ENCODE measurements around the gene SLC25A19.
"Not testable (repeated sequence)": the region's sequence is repeated elsewhere in the genome, so short reads cannot be mapped to it uniquely, and the experiment has no call there.

The SLC25A19 gene

DNA sequence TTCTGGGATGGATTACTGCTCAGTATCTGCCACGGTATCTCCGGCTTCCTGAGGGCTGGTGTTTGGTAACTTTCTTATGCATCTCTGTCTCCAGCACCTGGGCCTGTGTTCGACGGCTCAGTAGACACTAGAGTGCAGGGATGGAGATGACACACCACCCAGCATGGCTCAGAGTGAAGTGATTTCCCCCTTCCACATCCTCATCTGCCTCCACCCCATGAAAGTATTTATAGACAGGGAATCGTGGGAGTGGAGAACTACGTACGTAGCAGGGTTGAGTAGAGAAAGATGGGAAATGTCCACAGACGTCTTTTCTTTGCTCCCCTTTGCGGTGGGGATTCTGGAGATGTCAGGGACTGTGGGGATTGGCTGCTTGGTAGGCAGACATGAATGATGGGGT, 11.8 kb upstream of the SLC25A19 start:
- no peak for DNase-seq

- DNase-seq = no peak
These were observed 11.0 kb upstream of the SLC25A19 start for GRCh38 chr17:75300280-75300679.

DNA sequence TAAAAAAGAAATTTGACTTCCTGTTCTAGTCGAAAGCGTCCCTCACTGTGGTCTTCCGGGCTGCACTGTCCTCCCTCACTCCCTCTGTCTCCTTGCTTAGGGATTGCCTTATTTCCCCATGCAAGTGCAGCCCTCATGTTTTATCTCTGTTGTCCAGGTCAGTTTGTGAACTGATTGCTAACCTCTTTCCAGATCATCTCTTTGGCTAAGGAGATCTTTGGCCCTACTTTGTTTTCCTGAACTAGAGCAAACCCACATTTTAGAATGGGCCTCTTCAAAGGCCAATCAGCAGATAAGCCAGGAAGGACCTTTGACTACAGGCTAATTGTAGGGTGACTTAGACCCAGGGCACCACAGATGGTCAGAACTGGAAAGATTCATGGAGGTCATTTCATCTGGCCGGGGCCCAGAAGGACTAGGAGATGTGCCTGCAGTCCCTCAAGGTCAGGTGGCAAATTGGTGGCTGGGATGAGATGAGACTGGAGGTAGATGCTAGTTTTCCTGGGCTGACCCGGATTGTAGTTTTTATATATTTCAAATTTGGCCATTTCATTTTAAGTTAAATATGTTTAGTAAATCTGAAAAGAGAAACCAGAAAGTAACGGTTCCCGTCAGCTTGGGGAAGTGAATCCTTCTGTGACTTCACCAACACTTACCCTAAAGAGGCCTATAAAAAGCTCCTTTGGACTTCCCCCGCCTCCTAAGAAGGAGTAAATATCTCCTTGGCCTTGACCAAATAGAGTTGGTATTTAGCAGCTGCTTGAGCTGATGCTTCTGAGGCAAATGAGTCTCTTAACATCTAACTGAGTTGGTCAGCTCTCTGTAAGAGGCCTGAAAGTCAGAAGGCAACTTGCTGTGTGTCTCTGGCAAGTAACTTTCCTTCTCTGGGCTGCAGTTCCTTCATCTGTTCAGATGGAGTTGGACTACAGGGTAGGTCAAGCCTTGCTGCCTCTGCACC, 6.2 kb upstream of the SLC25A19 start:
- no peak for DNase-seq

DNA sequence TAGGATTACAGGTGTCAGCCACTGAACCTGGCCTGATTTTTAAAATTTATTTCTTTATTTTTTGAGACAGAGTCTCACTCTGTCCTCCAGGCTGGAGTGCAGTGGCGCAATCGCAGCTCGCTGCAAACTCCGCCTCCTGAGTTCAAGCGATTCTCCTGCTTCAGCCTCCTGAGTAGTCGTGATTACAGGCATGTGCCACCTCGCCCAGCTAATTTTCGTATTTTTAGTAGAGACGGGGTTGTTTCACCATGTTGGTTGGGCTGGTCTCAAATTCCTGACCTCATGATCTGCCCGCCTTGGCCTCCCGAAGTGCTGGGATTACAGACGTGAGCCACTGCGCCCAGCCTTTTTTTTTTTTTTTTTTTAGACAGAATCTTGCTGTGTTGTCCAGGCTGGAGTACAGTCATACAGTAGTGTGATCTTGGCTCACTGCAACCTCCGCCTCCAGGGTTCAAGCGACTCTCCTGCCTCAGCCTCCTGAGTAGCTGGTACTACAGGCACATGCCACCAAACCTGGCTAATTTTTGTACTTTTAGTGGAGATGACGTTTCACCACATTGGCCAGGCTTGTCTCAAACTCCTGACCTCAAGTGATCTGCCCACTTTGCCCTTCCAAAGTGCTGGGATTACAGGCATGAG, 3.7 kb upstream of the SLC25A19 start:
- not testable (repeated sequence) for DNase-seq

GRCh38 chr17:75289832-75290337, 652 bp upstream of the SLC25A19 start:
- DNase-seq = peak; percentile 48

GRCh38 chr17:75288770-75289114, 491 bp downstream of the SLC25A19 start:
- DNase-seq = no peak

DNA sequence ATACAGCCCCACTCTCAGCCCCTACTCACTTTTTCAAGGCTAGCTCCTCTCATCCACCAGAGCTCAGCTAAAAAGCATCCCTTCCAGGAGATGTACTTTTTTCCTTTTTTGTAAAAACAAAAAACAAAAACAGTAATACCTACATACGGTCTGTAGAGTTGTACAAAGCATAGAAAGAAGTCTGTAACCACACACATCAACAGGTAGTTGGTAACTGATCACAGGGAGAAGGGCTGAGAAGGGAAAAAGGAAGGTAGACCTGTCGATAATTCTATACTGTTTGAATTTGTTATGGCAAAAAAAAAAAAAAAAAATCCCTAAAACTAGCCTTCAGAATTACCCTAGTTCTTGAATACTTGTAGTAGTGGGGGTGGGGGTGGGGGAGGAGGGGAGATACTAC, 874 bp downstream of the SLC25A19 start:
- DNase-seq = no peak

GRCh38 chr17:75287221-75287620, 2.0 kb downstream of the SLC25A19 start:
- no peak for DNase-seq

DNA sequence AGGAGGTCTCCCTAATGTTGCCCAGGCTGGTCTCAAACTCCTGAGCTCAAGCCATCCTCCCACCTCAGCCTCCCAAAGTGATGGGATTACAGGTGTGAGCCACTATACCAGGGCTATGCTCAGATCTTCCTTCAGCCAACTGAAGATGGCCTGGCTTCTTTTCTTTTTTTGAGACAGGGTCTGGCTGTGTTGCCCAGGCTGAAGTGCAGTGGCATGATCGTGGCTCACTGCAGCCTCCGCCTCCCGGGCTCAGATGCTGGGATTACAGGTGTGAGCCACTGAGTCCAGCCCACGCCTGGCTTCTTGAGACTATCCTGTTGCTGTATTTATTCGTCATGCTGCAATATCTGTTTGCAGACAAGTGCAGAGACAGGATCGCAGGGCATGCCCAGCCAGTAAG, 4.1 kb downstream of the SLC25A19 start:
- DNase-seq = no peak

DNA sequence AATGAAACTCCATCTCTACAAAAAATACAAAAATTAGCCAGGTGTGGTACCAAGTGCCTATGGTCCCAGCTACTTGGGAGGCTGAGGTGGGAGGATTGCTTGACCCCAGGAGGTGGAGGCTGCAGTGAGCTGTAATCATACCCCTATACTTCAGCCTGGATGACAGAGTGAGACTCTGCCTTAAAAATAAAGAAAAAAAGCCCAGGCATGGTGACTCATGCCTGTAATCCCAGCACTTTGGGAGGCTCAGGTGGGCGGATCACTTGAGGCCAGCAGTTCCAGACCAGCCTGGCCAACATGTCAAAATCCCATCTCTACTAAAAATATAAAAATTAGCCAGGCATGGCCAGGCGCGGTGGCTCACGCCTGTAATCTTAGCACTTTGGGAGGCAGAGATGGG, 9.0 kb downstream of the SLC25A19 start:
- DNase-seq = not testable (repeated sequence)

GRCh38 chr17:75277664-75278071, 11.6 kb downstream of the SLC25A19 start:
- DNase-seq = no peak

DNA sequence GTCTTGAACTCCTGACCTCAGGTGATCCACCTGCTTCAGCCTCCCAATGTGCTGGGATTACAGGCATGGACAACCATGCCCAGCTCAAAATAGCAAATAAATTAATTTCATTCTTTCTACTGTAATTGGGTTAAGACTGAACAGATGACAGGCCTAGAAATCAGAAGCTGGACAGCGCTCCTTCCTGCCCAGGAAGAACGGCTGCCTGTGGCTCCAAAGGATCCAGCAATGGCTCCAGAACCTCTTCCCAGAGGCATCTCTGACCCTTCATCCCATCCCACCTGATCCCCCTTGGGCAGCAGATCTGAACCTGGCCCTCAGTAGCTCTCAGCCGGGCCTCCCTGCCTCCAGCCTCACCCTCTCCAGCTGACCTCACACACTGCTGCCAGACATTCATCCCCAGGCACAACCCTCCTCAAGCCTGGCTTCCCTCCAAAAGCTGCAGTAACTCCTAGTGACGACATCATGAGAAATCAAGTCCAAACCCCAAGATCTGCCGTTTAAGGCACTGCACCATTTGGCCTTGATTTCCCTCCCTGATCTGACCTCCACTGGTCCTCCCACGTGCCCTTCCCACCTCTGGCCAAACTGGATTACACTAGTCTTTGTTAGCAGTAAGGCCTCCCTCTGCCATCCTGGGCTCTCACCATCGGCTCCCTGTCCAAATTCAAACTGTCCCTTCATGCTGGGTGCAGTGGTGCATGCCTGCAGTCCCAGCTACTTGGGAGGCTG, 15.1 kb downstream of the SLC25A19 start:
- no peak for DNase-seq

GRCh38 chr17:75272848-75273184, 16.4 kb downstream of the SLC25A19 start:
- DNase-seq = no peak

- DNase-seq = no peak
These were observed 17.0 kb downstream of the SLC25A19 start for GRCh38 chr17:75271955-75272847.

DNA sequence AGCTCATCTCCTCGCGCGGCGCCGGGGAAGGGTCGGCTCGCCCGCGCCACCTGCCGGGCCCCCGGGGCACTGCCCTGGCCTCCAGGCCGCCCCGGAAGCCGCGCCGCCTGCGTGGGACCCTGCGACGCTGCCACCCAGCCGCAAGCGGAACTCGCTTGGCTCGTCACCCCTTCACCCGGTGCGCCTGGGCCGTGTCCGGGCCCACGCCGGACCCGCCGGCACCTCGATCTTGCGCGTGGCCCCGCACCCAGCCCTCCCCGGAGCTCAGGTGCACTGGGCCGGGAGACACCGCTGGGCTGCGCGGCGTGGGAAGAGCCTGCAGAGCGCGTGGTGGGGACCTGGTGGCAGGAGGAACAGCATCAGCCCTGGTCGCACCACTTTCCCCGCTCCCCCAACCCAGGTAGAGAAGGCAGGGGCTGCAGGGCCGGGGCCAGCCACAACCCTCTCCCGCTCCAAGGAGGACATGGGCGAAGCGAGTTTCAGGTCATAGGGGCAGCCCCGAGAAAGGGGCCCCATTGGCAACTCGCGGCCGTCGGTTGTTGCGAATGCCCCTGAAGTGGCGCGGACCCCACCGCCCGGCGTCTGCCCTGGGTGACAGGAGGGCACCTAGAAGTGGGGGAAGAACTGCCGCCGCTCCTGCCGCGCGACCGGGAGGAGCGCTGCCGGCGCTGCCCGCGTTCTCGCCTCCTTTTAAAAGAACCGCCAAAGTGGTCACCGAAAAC, 17.8 kb downstream of the SLC25A19 start:
- peak; percentile 83 for DNase-seq

DNA sequence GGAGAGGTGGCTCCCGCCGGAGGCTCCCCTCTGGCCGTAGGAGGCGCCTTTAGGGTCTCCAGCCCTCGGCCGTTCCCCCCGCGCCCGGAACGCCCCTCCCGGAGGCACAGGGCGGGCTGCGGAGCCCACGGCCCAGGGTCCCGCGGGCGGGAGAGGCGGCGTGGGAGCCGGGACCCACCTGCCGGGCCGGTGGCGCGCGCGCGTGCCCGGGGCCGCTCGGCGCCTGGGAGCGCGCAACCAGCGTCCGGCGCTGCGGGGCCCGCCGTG, 18.3 kb downstream of the SLC25A19 start, which contains the start of gene MIF4GD:
Gene MIF4GD (minus strand): TSS at position 266 of the 267 bp plus-strand sequence. CDS start 1,036 bp downstream, outside the sequence.
- no peak for DNase-seq

DNA sequence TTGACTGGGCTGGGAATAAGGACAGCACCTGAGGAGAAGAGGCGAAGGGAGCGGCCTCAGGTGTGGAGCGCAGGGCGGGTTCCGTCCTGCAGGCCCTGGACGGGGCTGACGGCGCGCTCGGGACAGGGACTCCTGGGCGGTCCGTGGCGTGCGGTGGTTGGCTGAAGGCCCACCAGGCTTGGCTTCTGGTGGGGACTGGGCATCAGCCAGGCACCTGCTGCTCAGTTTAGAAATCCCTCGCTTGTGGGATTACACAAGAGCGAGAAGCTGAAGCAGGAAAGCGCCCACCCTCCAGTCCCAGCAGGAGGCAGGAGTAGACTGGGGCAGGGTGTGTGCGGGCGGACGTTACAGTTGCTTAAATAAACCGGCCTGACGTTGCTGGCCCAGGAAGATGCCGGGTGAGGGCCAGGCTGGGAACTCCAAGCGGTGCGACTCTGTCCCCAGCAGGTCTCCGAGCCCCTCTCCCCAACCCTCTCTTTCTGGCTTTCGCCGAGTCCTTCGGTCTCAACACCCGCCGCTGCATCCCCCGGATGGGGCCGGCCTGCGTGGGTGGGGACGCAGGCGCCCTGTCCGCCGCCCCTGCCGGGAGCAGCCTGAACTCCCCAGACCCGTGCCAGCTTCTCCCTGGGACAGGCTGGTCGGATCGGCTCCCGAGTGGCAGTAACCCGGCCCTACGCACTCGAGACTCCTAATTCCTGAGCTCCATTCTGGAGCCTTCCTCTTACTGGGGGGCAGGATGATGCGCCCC, 18.8 kb downstream of the SLC25A19 start:
- peak; percentile 77 for DNase-seq

DNA sequence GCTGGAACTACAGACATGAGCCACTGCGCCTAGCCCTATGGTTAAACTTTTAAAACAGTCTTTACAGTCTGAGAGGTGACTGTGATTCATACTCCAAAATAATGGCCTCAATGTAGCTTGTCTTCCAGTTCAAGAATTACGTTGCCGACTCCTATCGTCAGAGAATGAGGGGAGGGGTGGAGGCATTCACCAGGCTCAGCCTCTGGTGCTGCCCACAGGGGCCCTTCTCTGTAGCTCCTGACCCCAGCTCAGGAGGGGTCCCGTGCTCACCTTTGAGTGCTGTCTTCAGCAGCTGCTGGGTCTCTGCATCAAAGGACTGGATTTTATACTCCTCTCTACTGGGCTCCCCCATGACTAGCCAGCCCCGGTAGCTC, 19.4 kb downstream of the SLC25A19 start:
- no peak for DNase-seq

DNA sequence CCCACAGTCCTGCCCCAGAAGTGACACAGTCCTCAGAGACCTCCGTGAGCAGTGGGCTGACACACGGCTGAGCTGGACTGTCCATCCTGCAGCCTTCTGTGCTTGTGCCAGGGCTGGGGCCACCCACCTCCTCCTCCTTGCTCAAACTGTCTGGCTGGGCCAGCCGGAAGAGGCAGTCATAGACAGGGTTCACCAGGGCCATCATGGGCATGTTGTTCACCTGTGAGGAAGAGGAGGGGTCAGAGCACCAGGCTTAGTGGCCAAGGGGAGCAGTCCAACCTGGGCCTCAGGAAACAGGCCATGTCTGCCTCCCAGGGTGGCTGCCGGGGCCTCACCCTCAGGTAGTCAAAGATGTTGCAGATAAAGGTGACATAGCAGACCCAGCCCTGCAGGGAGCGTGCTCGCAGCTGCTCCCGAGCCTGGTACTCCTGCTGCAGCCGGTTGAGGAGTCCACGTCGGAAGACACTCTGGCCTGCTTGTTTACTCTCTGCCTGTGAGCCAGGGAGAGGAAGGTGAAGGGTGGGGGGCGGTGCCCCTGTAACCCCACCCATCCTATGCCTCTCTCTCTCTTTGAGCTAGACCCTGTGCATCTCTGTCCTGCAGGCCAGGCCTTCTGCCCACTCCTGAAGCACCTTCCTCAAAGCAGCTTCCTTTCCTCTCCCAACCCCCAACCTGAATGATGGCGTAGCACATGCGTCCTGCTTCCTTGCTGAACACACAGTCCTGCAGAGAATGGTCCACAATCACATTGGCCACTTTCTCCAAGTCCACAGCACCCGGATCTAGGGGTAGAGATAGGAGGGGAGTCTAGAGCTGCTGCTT, 21.6 kb downstream of the SLC25A19 start:
- DNase-seq = no peak

DNA sequence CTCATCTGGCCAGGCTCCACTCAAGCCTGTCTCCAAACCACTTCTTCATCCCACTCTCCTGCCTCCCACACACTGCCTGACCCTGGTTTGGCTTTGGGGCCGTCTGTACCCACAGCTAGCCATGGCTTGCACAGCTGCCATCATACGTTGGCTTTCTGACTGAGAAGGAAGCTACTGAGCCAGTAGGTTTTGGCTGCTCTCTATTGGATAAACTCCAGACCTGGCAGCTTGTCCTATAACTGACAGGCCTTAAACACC, 22.2 kb downstream of the SLC25A19 start:
- DNase-seq = no peak

Data from right hindlimb (tissue), 1 donor.